HG02840 (cell line): ENCODE measurements around the gene LRRC59.
"Not testable (repeated sequence)": the region's sequence is repeated elsewhere in the genome, so short reads cannot be mapped to it uniquely, and the experiment has no call there.

Experiments
- ATAC-seq: cut with Tn5 transposase; IDR thresholded peaks from one replicate; pipeline ENCODE4 v1.9.1; 2021; ENCODE audit warnings: mild to moderate bottlenecking, moderate library complexity, moderate number of reproducible peaks; ENCODE audit not compliant: unreplicated experiment, low FRiP score

Gene LRRC59

DNA sequence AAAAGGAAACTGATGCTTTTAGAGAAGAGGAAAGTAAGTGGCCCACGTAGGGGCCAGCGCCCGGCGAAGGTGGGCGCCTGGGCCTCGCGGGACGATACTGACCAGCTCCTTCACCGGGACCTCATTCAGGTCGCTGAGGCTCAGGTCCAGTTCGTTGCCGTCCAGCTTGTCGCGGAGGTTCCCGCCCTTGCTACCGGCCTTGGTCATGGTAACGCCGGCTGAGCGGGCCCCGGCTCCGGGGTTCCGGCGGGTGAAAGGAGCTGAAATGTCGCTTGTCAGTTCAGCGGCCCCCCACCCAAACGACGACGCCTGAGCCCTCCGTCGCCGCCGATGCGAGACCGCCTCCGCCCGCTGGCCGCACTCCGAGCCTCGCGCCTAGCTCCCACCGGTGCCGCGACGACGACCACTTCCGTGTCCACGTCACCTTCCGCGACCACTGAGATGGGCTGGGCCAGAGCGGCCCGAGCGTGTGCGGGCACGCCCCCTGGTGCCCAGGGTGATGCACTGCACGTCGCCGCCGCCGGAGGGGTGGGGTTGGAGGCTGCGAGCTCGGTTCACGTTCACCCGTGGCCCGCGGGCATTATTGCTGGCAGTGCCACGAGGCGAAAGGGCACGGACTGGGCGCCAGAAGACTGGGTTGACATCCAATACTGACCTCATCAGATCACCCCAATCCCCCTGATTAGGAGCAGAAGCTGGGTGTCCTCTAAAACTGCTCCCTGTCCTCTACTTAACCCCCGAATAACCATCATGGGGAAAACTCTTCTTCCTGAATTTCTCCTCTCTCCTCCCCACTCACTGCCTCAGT, at the start of gene LRRC59:
TSS of gene LRRC59 (minus strand) at position 413 of the 808 bp plus-strand sequence. CDS start at position 207, 206 bp downstream.
- ATAC-seq: peak; percentile 94

DNA sequence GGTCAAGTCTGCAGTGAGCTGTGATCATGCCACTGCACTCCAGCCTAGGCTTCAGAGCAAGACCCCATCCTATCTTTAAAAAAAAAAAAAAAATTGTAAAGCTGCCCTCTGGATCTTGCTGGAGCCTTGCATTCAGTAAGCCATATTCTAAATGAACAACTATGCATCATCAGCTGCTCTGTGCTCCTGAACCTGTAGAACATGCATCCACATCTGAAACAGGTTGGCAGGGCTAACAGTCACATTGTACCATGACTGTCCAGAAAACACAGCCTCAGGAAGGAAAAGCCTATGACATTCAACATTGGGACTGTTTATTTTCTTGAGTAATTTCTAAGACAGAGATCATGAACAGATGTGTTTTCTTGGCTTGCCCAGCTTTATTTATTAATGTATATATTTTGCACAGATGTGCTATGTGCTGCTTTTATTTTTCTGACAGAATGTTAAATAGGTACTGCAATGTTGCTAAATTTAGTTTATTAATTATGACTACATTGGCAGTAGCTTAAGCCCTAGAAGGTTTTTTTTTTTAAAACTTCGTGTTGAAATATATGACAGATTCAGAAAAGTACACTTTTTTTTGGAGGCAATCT, 48.5 kb upstream of the LRRC59 start:
- no peak for ATAC-seq

DNA sequence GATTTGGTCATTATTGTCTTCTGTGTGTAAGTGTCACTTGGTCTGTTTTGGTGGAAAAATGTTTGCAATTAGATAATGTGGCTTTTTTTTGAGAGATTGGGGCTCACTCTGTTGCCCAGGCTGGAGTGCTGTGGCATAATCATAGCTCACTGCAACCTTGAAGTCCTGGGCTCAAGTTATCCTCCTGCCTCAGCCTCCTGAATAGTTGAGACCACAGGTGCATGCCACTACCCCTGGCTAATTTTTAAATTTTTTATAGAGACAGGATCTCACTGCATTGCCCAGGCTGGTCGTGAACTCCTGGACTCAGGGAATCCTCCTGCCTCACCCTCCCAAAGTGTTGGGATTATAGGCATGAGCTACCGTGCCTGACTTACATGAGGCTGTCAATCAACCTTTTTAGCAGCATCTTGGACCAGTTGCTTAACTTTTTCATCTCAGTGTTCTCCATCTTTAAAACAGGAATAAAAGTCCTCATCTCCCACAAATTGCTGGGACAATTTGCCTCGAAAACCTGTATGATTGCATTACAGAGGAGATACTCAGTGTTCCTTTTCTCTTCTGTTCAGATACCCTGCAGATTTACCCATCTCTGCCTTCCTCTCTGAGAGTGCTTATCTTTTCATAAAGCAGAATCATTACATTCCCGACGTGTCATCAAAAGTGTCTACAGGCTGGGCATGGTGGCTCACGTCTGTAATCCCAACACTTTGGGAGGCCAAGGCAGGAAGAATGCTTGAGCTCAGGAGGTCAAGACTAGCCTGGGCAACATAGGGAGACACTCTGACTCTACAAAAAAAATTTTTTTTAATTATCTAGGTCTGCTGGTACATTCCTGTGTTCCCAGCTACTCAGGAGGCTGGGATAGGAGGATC, 47.8 kb upstream of the LRRC59 start:
- ATAC-seq: no peak

GRCh38 chr17:50443505-50443974, 46.2 kb upstream of the LRRC59 start:
- no peak for ATAC-seq

DNA sequence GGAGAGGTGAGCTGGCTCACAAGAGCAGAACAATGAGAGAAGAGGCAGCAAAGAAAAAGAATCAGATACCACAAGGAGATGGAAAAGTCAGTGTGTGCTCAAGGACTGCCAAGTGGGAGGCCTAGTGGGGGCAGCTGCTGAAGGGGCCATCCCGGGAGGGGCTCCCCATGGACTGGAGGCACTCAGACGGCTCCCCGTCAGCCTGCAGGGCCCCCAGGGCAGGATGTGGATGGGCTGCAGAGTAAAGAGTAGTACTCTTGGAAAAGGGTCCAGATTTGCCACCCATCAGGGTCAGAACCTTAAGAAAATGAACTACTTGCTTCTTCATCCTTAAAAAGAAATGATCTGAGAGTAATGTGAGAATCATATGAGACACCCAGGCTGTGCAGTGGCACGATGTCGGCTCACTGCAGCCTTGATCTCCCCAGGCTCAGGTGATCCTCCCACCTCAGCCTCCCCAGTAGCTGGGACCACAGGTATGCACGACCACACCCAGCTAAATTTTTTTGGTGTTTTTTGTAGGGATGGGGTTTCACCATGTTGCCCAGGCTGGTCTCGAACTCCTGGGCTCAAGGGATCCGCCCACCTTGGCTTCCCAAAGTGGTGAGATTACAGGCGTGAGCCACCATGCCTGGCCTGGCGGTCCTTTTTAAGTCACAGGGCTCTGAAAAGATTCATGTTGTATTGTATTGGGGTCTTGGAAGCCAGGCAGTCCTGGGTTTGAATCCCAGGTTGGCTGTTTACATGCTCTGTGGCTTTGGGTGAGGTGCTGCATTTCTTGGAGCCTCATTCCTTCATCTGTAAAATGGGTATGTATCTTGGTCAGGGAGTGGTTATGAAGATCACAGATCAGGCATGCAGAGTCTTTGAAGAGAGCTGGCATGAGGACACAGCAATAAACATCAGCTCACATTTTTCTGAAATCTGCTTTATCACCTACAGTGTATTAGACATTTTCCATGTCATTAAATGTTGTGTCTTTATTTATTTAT, 43.8 kb upstream of the LRRC59 start:
- ATAC-seq: no peak

GRCh38 chr17:50440172-50440837, 43.0 kb upstream of the LRRC59 start:
- ATAC-seq: no peak

DNA sequence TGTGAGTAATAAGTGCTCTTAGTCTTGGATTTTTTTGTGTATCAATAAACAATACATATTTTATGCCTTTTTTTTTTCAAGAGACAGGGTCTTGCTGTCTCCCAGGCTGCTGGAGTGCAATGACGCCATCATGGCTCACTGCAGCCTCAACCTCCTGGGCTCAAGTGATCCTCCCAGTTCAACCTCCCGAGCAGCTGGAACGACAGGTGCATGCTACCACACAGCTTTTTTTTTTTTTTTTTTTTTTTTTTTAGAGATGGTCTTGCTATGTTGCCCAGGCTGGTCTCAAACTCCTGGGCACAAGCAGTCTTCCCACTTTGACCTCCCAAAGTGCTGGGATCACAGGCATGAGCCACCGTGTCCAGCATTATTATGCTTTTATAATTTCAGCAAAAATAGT, 41.7 kb upstream of the LRRC59 start:
- ATAC-seq: no peak

GRCh38 chr17:50437409-50437808, 40.1 kb upstream of the LRRC59 start:
- ATAC-seq: no peak

GRCh38 chr17:50432125-50432762, 34.9 kb upstream of the LRRC59 start:
- no peak for ATAC-seq

DNA sequence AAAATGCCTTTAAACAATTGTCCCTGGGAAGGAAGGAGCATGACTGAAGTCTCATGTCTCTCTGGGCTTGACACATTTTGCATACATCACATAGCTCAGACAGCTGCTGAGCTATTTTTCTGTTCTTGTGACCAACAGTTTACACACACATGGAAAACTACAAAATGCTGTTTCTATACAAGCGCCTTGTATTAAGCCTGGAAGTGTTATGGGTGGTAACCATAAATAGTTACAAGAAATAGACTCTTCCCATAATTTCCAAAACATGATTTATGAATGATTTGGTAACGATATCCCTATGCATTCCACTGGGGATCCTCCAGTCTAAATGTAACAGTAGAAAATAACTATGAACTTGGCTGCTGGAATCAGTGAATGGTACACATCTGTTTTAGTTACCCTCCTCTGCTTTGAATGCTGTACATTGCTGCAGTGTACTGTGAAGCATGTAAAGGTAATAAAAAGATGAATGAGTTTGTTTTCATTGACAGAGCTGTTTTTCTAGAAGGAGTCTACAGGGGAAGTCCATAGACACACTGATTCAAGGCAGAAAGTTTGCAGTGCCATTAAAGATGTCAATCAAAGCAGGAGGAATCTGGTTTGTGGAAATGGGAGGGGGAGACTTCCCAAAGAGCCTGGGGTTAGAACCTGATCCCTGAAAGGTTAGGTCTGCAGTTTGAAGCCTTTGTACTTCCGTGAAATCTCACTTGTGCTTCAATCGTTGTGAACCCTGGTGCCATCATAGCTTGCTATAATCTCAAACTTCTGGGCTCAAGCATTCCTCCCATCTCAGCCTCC, 33.7 kb upstream of the LRRC59 start:
- ATAC-seq: no peak

DNA sequence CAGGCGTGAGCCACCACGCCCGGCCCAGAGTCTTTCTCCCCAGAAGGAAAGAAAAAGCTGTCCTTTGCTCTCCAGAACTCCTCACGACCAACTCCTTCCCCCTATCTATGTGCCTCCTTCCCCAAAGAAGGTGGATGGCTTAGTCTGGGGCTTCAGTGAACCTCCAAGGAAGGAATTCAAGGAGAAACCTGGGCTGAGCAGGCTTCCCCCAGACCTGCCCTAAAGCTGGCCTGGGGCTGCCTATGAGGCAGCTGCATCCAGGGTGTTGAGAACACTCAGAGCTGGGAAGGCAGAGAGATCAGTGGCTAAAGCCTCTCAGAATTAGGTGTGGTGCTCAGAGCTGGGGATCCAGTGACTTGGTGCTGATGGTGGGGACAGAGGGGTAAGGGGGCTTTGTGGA, 32.5 kb upstream of the LRRC59 start:
- no peak for ATAC-seq

DNA sequence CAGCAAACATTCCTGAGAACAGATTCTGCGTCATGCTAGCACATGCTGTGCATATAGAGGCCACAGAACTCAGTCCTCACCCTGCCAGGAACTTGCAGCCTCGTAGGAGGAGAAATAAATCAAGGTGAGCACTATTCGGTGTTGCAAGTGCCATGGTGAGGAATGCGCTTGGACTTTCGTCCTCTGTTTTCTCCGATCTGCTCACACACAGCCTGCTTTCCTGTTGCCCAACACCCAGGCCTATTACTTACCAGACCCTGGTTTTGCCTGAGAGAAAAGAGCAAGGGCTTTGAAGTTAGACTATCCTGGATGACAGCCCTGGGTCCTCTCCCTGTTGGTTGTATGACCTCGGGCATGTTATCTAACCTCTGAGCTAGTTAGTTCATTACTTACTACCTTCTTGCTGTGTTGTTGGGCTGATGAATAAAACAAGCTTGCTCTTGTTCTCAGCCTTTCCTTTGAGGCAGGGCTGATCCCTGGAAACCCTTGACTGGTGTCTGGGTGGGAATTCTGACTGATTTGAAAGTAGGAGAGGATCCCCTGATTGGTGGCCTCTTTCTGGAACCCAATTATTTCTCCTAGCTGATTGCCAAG, 31.6 kb upstream of the LRRC59 start:
- no peak for ATAC-seq

GRCh38 chr17:50428126-50428525, 30.8 kb upstream of the LRRC59 start:
- ATAC-seq: not testable (repeated sequence)

DNA sequence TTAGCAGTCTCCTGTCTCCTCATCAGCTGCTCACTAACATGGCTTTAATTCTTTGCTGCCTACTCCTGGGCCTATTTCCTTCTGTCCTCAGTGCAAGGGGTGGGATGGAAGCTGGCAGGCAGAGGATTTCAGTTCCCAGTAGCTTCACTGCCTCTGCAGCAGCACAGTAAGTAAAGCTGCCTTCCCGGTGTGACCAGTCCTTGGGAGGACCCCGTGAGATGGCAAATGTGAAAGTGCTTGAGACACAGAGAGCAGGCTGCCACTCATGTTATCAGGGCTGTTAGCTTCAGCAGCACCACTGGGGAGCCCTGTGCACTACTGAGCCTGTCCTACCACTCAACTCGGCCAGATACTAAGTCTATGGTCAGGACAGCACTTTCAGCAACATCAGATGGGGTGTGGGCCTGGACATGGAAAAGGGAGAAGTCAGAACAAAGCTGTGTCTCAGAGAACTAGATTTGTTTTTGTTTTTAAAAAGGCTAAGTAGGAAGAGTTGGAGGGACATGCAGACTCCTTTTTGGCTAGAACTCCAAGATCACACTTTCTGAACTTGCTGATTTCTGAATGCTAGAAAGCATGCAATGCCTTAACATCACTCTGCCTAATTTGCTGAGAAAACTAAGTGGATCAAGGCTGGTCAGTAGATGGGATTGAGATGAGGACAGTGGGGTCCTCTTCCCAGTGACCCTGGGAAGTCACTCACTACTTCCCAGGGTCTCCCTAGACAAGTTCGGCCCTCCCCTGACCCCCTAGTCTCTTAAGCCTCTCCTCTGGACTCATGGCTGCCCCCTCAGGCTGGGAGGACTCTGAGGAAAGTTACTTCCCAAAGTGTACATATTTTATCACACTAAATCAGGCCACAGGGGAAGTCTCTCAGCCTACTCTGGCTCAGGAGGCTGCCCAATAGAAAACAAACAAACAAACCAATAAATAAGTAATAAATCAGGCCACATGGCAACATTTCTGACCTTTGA, 29.8 kb upstream of the LRRC59 start:
- no peak for ATAC-seq

- ATAC-seq: no peak
Observed at GRCh38 chr17:50426472-50426782, 29.1 kb upstream of the LRRC59 start.

- peak; percentile 52 for ATAC-seq
Observed at GRCh38 chr17:50425682-50426471, 28.6 kb upstream of the LRRC59 start, which contains the start of gene ACSF2. Gene ACSF2 (plus strand): TSS chr17:50426218. CDS start chr17:50426262, 44 bp downstream.
